ENCODE results near the gene CCRL2.

CCRL2 gene

DNA sequence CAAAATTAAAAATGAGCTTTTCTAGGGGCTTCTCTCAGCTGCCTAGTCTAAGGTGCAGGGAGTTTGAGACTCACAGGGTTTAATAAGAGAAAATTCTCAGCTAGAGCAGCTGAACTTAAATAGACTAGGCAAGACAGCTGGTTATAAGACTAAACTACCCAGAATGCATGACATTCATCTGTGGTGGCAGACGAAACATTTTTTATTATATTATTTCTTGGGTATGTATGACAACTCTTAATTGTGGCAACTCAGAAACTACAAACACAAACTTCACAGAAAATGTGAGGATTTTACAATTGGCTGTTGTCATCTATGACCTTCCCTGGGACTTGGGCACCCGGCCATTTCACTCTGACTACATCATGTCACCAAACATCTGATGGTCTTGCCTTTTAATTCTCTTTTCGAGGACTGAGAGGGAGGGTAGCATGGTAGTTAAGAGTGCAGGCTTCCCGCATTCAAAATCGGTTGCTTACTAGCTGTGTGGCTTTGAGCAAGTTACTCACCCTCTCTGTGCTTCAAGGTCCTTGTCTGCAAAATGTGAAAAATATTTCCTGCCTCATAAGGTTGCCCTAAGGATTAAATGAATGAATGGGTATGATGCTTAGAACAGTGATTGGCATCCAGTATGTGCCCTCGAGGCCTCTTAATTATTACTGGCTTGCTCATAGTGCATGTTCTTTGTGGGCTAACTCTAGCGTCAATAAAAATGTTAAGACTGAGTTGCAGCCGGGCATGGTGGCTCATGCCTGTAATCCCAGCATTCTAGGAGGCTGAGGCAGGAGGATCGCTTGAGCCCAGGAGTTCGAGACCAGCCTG is 35.3 kb upstream of the CCRL2 start:
- no peak for FAIRE-seq
- TF ChIP-seq, protein P1, sequence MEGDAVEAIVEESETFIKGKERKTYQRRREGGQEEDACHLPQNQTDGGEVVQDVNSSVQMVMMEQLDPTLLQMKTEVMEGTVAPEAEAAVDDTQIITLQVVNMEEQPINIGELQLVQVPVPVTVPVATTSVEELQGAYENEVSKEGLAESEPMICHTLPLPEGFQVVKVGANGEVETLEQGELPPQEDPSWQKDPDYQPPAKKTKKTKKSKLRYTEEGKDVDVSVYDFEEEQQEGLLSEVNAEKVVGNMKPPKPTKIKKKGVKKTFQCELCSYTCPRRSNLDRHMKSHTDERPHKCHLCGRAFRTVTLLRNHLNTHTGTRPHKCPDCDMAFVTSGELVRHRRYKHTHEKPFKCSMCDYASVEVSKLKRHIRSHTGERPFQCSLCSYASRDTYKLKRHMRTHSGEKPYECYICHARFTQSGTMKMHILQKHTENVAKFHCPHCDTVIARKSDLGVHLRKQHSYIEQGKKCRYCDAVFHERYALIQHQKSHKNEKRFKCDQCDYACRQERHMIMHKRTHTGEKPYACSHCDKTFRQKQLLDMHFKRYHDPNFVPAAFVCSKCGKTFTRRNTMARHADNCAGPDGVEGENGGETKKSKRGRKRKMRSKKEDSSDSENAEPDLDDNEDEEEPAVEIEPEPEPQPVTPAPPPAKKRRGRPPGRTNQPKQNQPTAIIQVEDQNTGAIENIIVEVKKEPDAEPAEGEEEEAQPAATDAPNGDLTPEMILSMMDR (IDR thresholded peaks at IDR 0.05; ENCODE audit: insufficient read depth, missing control alignments) = no peak
- no peak for DNase-seq (ENCODE audit: insufficient read length, low spot score)

DNA sequence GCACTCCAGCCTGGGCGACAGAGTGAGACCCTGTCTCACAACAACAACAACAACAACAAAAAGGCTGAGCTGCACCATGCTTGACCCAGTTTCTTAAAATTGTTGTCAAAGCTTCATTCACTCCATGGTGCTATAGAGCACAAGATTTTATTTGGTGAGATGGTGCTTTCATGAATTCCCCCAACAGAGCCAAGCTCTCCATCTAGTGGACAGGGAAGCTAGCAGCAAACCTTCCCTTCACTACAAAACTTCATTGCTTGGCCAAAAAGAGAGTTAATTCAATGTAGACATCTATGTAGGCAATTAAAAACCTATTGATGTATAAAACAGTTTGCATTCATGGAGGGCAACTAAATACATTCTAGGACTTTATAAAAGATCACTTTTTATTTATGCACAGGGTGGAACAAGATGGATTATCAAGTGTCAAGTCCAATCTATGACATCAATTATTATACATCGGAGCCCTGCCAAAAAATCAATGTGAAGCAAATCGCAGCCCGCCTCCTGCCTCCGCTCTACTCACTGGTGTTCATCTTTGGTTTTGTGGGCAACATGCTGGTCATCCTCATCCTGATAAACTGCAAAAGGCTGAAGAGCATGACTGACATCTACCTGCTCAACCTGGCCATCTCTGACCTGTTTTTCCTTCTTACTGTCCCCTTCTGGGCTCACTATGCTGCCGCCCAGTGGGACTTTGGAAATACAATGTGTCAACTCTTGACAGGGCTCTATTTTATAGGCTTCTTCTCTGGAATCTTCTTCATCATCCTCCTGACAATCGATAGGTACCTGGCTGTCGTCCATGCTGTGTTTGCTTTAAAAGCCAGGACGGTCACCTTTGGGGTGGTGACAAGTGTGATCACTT is 34.3 kb upstream of the CCRL2 start:
- FAIRE-seq (no peak), DNase-seq (ENCODE audit: insufficient read length, low spot score) (no peak)
- TF ChIP-seq, protein P1 (IDR thresholded peaks at IDR 0.05; ENCODE audit: insufficient read depth, missing control alignments) = peak; percentile 18

DNA sequence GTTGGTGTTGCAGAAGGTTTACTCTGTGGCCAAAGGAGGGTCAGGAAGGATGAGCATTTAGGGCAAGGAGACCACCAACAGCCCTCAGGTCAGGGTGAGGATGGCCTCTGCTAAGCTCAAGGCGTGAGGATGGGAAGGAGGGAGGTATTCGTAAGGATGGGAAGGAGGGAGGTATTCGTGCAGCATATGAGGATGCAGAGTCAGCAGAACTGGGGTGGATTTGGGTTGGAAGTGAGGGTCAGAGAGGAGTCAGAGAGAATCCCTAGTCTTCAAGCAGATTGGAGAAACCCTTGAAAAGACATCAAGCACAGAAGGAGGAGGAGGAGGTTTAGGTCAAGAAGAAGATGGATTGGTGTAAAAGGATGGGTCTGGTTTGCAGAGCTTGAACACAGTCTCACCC is 32.3 kb upstream of the CCRL2 start:
- FAIRE-seq = no peak
- TF ChIP-seq, protein P1 (IDR thresholded peaks at IDR 0.05; ENCODE audit: insufficient read depth, missing control alignments) = no peak
- no peak for DNase-seq (ENCODE audit: insufficient read length, low spot score)

DNA sequence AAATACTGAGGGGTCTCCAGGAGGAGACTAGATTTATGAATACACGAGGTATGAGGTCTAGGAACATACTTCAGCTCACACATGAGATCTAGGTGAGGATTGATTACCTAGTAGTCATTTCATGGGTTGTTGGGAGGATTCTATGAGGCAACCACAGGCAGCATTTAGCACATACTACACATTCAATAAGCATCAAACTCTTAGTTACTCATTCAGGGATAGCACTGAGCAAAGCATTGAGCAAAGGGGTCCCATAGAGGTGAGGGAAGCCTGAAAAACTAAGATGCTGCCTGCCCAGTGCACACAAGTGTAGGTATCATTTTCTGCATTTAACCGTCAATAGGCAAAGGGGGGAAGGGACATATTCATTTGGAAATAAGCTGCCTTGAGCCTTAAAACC is 31.8 kb upstream of the CCRL2 start:
- TF ChIP-seq, protein P1 (IDR thresholded peaks at IDR 0.05; ENCODE audit: insufficient read depth, missing control alignments) = no peak
- DNase-seq (ENCODE audit: insufficient read length, low spot score) = no peak
- no peak for FAIRE-seq

DNA sequence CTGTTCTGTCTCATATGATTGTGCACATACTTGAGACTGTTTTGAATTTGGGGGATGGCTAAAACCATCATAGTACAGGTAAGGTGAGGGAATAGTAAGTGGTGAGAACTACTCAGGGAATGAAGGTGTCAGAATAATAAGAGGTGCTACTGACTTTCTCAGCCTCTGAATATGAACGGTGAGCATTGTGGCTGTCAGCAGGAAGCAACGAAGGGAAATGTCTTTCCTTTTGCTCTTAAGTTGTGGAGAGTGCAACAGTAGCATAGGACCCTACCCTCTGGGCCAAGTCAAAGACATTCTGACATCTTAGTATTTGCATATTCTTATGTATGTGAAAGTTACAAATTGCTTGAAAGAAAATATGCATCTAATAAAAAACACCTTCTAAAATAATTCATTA is 31.2 kb upstream of the CCRL2 start:
- TF ChIP-seq, protein P1 (IDR thresholded peaks at IDR 0.05; ENCODE audit: insufficient read depth, missing control alignments) = no peak
- DNase-seq (ENCODE audit: insufficient read length, low spot score) (no peak), FAIRE-seq (no peak)

DNA sequence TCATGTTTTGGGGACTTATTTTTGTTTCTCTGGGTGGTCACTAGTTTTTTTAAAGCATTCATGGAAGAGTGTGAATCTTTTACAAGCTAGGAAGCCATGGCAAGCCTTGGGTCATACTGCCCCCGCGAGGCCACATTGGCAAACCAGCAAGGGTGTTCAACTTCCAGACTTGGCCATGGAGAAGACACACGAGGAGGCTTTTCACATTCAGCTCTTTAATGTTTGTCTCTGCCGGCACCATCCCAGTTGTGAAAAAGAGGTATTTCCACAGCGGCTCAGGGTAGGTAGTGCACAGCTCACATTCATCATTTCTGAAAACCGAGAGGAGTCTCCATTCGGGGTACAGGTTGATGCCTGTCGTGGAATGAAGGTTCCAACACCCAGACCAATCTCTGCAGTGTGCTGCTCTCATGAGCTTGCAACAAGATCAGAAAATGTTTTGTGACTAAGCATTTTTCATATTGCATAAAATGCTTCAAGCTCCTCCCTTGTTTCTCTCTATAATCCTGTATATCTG is 28.6 kb upstream of the CCRL2 start:
- TF ChIP-seq, protein P1 (IDR thresholded peaks at IDR 0.05; ENCODE audit: insufficient read depth, missing control alignments) = peak; percentile 79
- no peak for DNase-seq (ENCODE audit: insufficient read length, low spot score)
- no peak for FAIRE-seq

Measured in D721Med (cell line).